ENCODE measurements around the gene PACSIN2. TPM values are rescaled to one million over a fixed set of nuclear protein-coding genes. Genes with fewer than 3 reads are reported as not detected.
A peak's percentile ranks its signal among the peaks of the same experiment; 100 is the strongest.

Gene PACSIN2
- total RNA-seq, 2 donors from 2014 or later: 78.0 to 87.1 TPM

- 41% methylated on average over 12 of the region's 12 CpGs for WGBS
- no peaks in the 10 kb centered on the region for H3K27me3 ChIP-seq (replicated peaks; ENCODE audit: insufficient read depth)
- TF ChIP-seq CTCF (IDR thresholded peaks at IDR 0.05) (no peak), POLR2A (IDR thresholded peaks at IDR 0.05) (peak; percentile 18), POLR2AphosphoS5 (IDR thresholded peaks at IDR 0.05) (peak; percentile 86)
- peak overlapping the region; percentile 80 to 93 for H3K27ac ChIP-seq
- H3K9me3 ChIP-seq: no peaks in the 10 kb centered on the region
- peaks cover 44% of the 10 kb centered on the region for H3K4me1 ChIP-seq (replicated peaks)
- peak; percentile 80 for DNase-seq (ENCODE audit: low spot score)
- intact Hi-C loops (cut with DNase I): no loop called here
- no peak overlapping the region for H3K4me3 ChIP-seq
- H3K36me3 ChIP-seq: no peaks in the 10 kb centered on the region
Observed at GRCh38 chr22:42939941-42940653, 74.9 kb downstream of the PACSIN2 start.

GRCh38 chr22:42939451-42939881 is 75.5 kb downstream of the PACSIN2 start:
- no peaks in the 10 kb centered on the region for H3K27me3 ChIP-seq (replicated peaks; ENCODE audit: insufficient read depth)
- no peak overlapping the region for H3K4me3 ChIP-seq
- H3K36me3 ChIP-seq: no peaks in the 10 kb centered on the region
- peaks cover 46% of the 10 kb centered on the region for H3K4me1 ChIP-seq (replicated peaks)
- TF ChIP-seq POLR2A (IDR thresholded peaks at IDR 0.05): no peak
- no peak for TF ChIP-seq CTCF (IDR thresholded peaks at IDR 0.05)
- TF ChIP-seq POLR2AphosphoS5 (IDR thresholded peaks at IDR 0.05): no peak
- no peaks in the 10 kb centered on the region for H3K9me3 ChIP-seq
- 35% methylated on average over 7 of the region's 7 CpGs for WGBS
- DNase-seq (ENCODE audit: low spot score): no peak
- intact Hi-C loops (cut with DNase I): no loop called here
- H3K27ac ChIP-seq: peak overlapping the region; percentile 80 to 93

GRCh38 chr22:42938976-42939375 is 76.0 kb downstream of the PACSIN2 start:
- TF ChIP-seq POLR2AphosphoS5 (IDR thresholded peaks at IDR 0.05) (peak; percentile 78), CTCF (IDR thresholded peaks at IDR 0.05) (no peak)
- no peaks in the 10 kb centered on the region for H3K9me3 ChIP-seq
- intact Hi-C loops (cut with DNase I): no loop called here
- peak overlapping the region; percentile 80 to 93 for H3K27ac ChIP-seq
- H3K27me3 ChIP-seq (replicated peaks; ENCODE audit: insufficient read depth): no peaks in the 10 kb centered on the region
- H3K4me1 ChIP-seq (replicated peaks): peaks cover 51% of the 10 kb centered on the region
- DNase-seq (ENCODE audit: low spot score): peak; percentile 76
- H3K36me3 ChIP-seq: no peaks in the 10 kb centered on the region
- WGBS: 47% methylated on average over 5 of the region's 5 CpGs
- H3K4me3 ChIP-seq: no peak overlapping the region

GRCh38 chr22:42938449-42938848 is 76.5 kb downstream of the PACSIN2 start:
- WGBS: 45% methylated on average over 7 of the region's 7 CpGs
- DNase-seq (ENCODE audit: low spot score): no peak
- peak overlapping the region; percentile 80 to 93 for H3K27ac ChIP-seq

More at GRCh38 chr22:42938449-42938848, 76.5 kb downstream of the PACSIN2 start:
- Histone ChIP-seq H3K9me3 (no peaks in the 10 kb centered on the region), H3K36me3 (no peaks in the 10 kb centered on the region), H3K4me3 (no peak overlapping the region), H3K27me3 (replicated peaks; ENCODE audit: insufficient read depth) (no peaks in the 10 kb centered on the region), H3K4me1 (replicated peaks) (peaks cover 55% of the 10 kb centered on the region)
- intact Hi-C loops (cut with DNase I): no loop called here
- no peak for TF ChIP-seq POLR2AphosphoS5 (IDR thresholded peaks at IDR 0.05)
- TF ChIP-seq CTCF (IDR thresholded peaks at IDR 0.05): no peak
- TF ChIP-seq POLR2A (IDR thresholded peaks at IDR 0.05): no peak
